GM12878 (cell line): Measurements from ENCODE around the gene GBA2. TPM values are rescaled to one million over a fixed set of nuclear protein-coding genes. Genes with fewer than 3 reads are reported as not detected.

ENCODE experiments used
- ATF7 ChIP-seq: fragments of 450-650 bp; IDR thresholded peaks from 2 replicates; pipeline ENCODE4 v1.6.1; 2016; ENCODE audit warnings: low read depth, mild to moderate bottlenecking
- BRCA1 ChIP-seq: IDR thresholded peaks from 2 replicates; pipeline ENCODE4 v1.6.1; 2011; ENCODE audit warnings: low read depth, low read length, improper control_type of control experiment
- EGR1 ChIP-seq, 2 experiments: IDR thresholded peaks; 1 replicate in 1 of 2; 2 replicates in 1 of 2; pipeline ENCODE4 v1.6.1; 2011 to 2012; ENCODE audit warnings: low read depth in 2 of 2, low read length in 2 of 2, borderline replicate concordance in 1 of 2, mild to moderate bottlenecking in 1 of 2, moderate library complexity in 1 of 2
- KAT2A ChIP-seq: conservative IDR thresholded peaks from 2 replicates; pipeline ENCODE4 v1.6.1; 2011; ENCODE audit warnings: low read depth, low read length; ENCODE audit not compliant: control insufficient read depth
- MAX ChIP-seq: IDR thresholded peaks from 2 replicates; pipeline ENCODE4 v1.6.1; 2012; ENCODE audit warnings: low read depth, low read length, improper control_type of control experiment
- MEF2B ChIP-seq: fragments of 450-650 bp; IDR thresholded peaks from 2 replicates; pipeline ENCODE4 v1.6.1; 2018; ENCODE audit warnings: mild to moderate bottlenecking, moderate library complexity; ENCODE audit not compliant: partially characterized antibody, poor library complexity, severe bottlenecking
- POLR2AphosphoS2 ChIP-seq: IDR thresholded peaks from 2 replicates; pipeline ENCODE4 v1.6.1; 2011; ENCODE audit warnings: low read depth, mild to moderate bottlenecking, low read length, improper control_type of control experiment, moderate library complexity
- RCOR1 ChIP-seq: conservative IDR thresholded peaks from 2 replicates; pipeline ENCODE4 v1.6.1; 2012; ENCODE audit warnings: low read depth, low read length, improper control_type of control experiment
- SREBF2 ChIP-seq: IDR thresholded peaks from 2 replicates; pipeline ENCODE4 v1.6.1; 2012; ENCODE audit warnings: mild to moderate bottlenecking, low read length
- TAF1 ChIP-seq: IDR thresholded peaks from 2 replicates; pipeline ENCODE4 v1.6.1; 2011; ENCODE audit warnings: mild to moderate bottlenecking, low read depth, low read length, borderline replicate concordance
- TCF7 ChIP-seq: IDR thresholded peaks from 2 replicates; pipeline ENCODE4 v1.6.1; 2014; ENCODE audit warnings: antibody characterized with exemption, borderline replicate concordance
- ZBED1 ChIP-seq: IDR thresholded peaks from 2 replicates; pipeline ENCODE4 v1.6.1; 2016; ENCODE audit warnings: borderline replicate concordance
- ZNF24 ChIP-seq: fragments of 450-650 bp; IDR thresholded peaks from 2 replicates; pipeline ENCODE4 v1.6.1; 2017; ENCODE audit warnings: antibody characterized with exemption, mild to moderate bottlenecking
- polyA plus RNA-seq, 11 experiments: library from polyadenylated mRNA; depleted of rRNA in 4 of 11; unstranded in 6 of 11; stranded (reverse) in 5 of 11; fragments of >200 nt; fragmentation: Nextera tagmentation in 4 of 11; fragmentation: Illumina TruSeq in 1 of 11; extraction: Ambion mirVana in 4 of 11; extraction: Trizol in 1 of 11; gene quantifications; 1 replicate in 1 of 11; 2 replicates in 10 of 11; pipeline versions ENCODE4 v1.2.1 to v1.2.3, GENCODE V29; 2011 to 2016; ENCODE audit warnings: inconsistent platforms in 2 of 11, missing spikeins in 2 of 11, low read depth in 1 of 11
- total RNA-seq, 4 experiments: library from RNA; depleted of rRNA in 3 of 4; stranded (reverse); fragments of >200 nt in 3 of 4; fragmentation: Illumina TruSeq in 1 of 4; extraction: Trizol in 1 of 4; gene quantifications; 2 replicates each; pipeline versions ENCODE4 v1.2.1 to v1.2.3, GENCODE V29; 2013 to 2021
- TF ChIP-seq, protein P1 (sequence below): IDR thresholded peaks from 2 replicates; pipeline ENCODE4 v1.6.1; 2011; ENCODE audit warnings: borderline replicate concordance, low read depth, mild to moderate bottlenecking, moderate library complexity, low read length; ENCODE audit not compliant: insufficient read depth, poor library complexity, severe bottlenecking
- TF ChIP-seq, protein P2 (sequence below): fragments of 150-350 bp; IDR thresholded peaks from 2 replicates; pipeline ENCODE4 v1.6.1; 2016; ENCODE audit warnings: low read depth, low read length

The GBA2 gene
- total and polyA plus RNA-seq, 10 of the 15 experiments (the other 5 are each of a cell fraction or from before 2014, with no cell fraction given): 15.3 to 45.1 (median 29.1) TPM

DNA sequence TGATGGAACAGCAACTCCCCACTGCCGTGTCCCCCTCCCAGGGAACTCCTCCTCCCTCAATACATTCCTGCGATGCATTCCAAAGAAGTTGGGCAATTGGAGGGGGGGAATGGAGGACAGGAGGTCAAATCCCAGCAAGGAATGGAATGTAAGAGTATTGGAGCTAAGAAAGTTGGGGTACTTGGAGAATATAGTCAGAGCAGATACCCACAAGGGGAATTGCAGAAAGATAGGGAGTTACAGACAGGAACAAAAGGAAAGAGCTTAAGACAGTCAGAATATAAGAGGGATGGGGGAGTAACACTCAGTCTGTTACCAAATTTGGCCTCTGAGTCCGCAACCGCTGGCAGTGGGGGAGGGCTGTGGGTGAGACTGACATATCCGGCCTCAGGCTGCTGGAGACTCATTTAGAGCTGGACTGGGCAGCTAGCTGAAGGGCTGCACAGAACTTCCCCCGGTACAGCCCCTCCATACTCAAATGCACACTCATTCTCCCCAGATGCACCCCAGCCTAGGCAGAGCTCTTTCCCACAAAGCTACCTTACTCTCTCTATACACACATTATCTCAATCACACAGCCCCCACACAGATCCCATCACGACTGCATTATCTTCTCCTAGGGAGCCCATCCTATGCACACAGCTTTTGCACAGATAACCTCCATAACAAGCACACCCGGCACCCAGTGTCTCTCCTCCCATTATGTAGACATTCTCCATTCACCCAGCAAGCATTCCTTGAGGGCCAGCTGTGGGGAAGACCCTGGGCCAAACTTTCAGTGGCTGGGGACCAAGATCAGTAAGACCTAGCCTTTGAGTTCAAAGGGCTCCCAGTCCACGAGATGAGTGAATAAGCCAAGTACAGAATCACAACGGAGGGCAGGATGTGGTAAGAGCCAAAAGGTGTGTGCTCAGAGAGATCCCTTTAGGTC, 20.7 kb downstream of the GBA2 start (continued):
- TF ChIP-seq KAT2A: no peak
- TF ChIP-seq TCF7: peak; percentile 49
- TF ChIP-seq, protein P1, sequence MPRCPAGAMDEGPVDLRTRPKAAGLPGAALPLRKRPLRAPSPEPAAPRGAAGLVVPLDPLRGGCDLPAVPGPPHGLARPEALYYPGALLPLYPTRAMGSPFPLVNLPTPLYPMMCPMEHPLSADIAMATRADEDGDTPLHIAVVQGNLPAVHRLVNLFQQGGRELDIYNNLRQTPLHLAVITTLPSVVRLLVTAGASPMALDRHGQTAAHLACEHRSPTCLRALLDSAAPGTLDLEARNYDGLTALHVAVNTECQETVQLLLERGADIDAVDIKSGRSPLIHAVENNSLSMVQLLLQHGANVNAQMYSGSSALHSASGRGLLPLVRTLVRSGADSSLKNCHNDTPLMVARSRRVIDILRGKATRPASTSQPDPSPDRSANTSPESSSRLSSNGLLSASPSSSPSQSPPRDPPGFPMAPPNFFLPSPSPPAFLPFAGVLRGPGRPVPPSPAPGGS: peak; percentile 50
- TF ChIP-seq, protein P2, sequence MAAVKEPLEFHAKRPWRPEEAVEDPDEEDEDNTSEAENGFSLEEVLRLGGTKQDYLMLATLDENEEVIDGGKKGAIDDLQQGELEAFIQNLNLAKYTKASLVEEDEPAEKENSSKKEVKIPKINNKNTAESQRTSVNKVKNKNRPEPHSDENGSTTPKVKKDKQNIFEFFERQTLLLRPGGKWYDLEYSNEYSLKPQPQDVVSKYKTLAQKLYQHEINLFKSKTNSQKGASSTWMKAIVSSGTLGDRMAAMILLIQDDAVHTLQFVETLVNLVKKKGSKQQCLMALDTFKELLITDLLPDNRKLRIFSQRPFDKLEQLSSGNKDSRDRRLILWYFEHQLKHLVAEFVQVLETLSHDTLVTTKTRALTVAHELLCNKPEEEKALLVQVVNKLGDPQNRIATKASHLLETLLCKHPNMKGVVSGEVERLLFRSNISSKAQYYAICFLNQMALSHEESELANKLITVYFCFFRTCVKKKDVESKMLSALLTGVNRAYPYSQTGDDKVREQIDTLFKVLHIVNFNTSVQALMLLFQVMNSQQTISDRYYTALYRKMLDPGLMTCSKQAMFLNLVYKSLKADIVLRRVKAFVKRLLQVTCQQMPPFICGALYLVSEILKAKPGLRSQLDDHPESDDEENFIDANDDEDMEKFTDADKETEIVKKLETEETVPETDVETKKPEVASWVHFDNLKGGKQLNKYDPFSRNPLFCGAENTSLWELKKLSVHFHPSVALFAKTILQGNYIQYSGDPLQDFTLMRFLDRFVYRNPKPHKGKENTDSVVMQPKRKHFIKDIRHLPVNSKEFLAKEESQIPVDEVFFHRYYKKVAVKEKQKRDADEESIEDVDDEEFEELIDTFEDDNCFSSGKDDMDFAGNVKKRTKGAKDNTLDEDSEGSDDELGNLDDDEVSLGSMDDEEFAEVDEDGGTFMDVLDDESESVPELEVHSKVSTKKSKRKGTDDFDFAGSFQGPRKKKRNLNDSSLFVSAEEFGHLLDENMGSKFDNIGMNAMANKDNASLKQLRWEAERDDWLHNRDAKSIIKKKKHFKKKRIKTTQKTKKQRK: no peak
- no peak for TF ChIP-seq EGR1 (IDR thresholded peaks at IDR 0.05; ENCODE audit: borderline replicate concordance in 1 of 2, low read depth in 2 of 2, low read length in 2 of 2)
- TF ChIP-seq ATF7: peak; percentile 26; the same call in 1 of the 2 replicates
- no peak for TF ChIP-seq BRCA1
- TF ChIP-seq ZBED1: no peak
- TF ChIP-seq ZNF24: no peak
- TF ChIP-seq SREBF2: no peak
- TF ChIP-seq MAX: peak; percentile 26; the same call in 1 of the 2 replicates
- TF ChIP-seq RCOR1: 0 out of 2 replicates have a peak, but pooled peaks have one; percentile 40
- peak; percentile 93 for TF ChIP-seq MEF2B
- TF ChIP-seq POLR2AphosphoS2: 0 out of 2 replicates have a peak, but pooled peaks have one; percentile 51
- TF ChIP-seq TAF1: peak; percentile 65; the same call in 1 of the 2 replicates
